Measurements from ENCODE around the gene ESD.

The ESD gene

GRCh38 chr13:46796515-46797474, at the start of gene ESD (continued):
- TF ChIP-seq KLF10 (tag by site-specific recombination; IDR thresholded peaks at IDR 0.05) (no peak; the same call in 1 of the 2 replicates), ZNF561 (tag by site-specific recombination; IDR thresholded peaks at IDR 0.05; ENCODE audit: borderline replicate concordance) (no peak; the same call in 1 of the 2 replicates), ZNF354C (tag by site-specific recombination; IDR thresholded peaks at IDR 0.05; ENCODE audit: borderline replicate concordance, low read depth) (no peak), KLF9 (tag by site-specific recombination; IDR thresholded peaks at IDR 0.05; ENCODE audit: low read depth) (peak; percentile 94), MZF1 (tag by site-specific recombination; IDR thresholded peaks at IDR 0.05; ENCODE audit: borderline replicate concordance) (0 out of 2 replicates have a peak, but pooled peaks have one; percentile 11), ZSCAN23 (tag by site-specific recombination; IDR thresholded peaks at IDR 0.05) (no peak), ZNF701 (tag by site-specific recombination; IDR thresholded peaks at IDR 0.05) (no peak), ZNF776 (tag by site-specific recombination; IDR thresholded peaks at IDR 0.05; ENCODE audit: borderline replicate concordance) (no peak), ZNF707 (tag by site-specific recombination; IDR thresholded peaks at IDR 0.05) (no peak), ZNF16 (tag by site-specific recombination; IDR thresholded peaks at IDR 0.05; ENCODE audit: low read depth) (no peak), ZNF560 (tag by site-specific recombination; IDR thresholded peaks at IDR 0.05; ENCODE audit: borderline replicate concordance) (no peak), ZNF48 (tag by site-specific recombination; IDR thresholded peaks at IDR 0.05) (no peak), ZNF112 (tag by site-specific recombination; IDR thresholded peaks at IDR 0.05) (no peak), ZNF121 (tag by site-specific recombination; IDR thresholded peaks at IDR 0.05) (no peak), ZNF621 (tag by site-specific recombination; IDR thresholded peaks at IDR 0.05) (no peak), ZNF629 (tag by site-specific recombination; IDR thresholded peaks at IDR 0.05) (no peak; the same call in 1 of the 2 replicates), ZNF19 (tag by site-specific recombination; IDR thresholded peaks at IDR 0.05; ENCODE audit: low read depth) (no peak), ZIC2 (tag by site-specific recombination; IDR thresholded peaks at IDR 0.05) (no peak), PRDM4 (tag by site-specific recombination; IDR thresholded peaks at IDR 0.05) (no peak; the same call in none of the 2 replicates), ZNF311 (tag by site-specific recombination; IDR thresholded peaks at IDR 0.05; ENCODE audit: borderline replicate concordance) (no peak), KLF1 (tag by site-specific recombination; IDR thresholded peaks at IDR 0.05) (0 out of 2 replicates have a peak, but pooled peaks have one; percentile 40), ZNF792 (tag by site-specific recombination; IDR thresholded peaks at IDR 0.05) (no peak), ZNF585B (tag by site-specific recombination; IDR thresholded peaks at IDR 0.05) (no peak), ZNF23 (tag by site-specific recombination; IDR thresholded peaks at IDR 0.05; ENCODE audit: borderline replicate concordance) (no peak), ZNF654 (tag by site-specific recombination; IDR thresholded peaks at IDR 0.05; ENCODE audit: low read depth) (no peak), ZNF239 (tag by site-specific recombination; IDR thresholded peaks at IDR 0.05) (no peak), ZNF548 (tag by site-specific recombination; IDR thresholded peaks at IDR 0.05) (no peak)
- TF ChIP-seq, protein P1, sequence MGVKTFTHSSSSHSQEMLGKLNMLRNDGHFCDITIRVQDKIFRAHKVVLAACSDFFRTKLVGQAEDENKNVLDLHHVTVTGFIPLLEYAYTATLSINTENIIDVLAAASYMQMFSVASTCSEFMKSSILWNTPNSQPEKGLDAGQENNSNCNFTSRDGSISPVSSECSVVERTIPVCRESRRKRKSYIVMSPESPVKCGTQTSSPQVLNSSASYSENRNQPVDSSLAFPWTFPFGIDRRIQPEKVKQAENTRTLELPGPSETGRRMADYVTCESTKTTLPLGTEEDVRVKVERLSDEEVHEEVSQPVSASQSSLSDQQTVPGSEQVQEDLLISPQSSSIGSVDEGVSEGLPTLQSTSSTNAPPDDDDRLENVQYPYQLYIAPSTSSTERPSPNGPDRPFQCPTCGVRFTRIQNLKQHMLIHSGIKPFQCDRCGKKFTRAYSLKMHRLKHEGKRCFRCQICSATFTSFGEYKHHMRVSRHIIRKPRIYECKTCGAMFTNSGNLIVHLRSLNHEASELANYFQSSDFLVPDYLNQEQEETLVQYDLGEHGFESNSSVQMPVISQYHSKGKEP (tag by site-specific recombination; IDR thresholded peaks at IDR 0.05): no peak
- TF ChIP-seq, protein P2, sequence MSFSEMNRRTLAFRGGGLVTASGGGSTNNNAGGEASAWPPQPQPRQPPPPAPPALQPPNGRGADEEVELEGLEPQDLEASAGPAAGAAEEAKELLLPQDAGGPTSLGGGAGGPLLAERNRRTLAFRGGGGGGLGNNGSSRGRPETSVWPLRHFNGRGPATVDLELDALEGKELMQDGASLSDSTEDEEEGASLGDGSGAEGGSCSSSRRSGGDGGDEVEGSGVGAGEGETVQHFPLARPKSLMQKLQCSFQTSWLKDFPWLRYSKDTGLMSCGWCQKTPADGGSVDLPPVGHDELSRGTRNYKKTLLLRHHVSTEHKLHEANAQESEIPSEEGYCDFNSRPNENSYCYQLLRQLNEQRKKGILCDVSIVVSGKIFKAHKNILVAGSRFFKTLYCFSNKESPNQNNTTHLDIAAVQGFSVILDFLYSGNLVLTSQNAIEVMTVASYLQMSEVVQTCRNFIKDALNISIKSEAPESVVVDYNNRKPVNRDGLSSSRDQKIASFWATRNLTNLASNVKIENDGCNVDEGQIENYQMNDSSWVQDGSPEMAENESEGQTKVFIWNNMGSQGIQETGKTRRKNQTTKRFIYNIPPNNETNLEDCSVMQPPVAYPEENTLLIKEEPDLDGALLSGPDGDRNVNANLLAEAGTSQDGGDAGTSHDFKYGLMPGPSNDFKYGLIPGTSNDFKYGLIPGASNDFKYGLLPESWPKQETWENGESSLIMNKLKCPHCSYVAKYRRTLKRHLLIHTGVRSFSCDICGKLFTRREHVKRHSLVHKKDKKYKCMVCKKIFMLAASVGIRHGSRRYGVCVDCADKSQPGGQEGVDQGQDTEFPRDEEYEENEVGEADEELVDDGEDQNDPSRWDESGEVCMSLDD (tag by site-specific recombination; IDR thresholded peaks at IDR 0.05): peak; percentile 46; the same call in 1 of the 2 replicates
- TF ChIP-seq, protein P3, sequence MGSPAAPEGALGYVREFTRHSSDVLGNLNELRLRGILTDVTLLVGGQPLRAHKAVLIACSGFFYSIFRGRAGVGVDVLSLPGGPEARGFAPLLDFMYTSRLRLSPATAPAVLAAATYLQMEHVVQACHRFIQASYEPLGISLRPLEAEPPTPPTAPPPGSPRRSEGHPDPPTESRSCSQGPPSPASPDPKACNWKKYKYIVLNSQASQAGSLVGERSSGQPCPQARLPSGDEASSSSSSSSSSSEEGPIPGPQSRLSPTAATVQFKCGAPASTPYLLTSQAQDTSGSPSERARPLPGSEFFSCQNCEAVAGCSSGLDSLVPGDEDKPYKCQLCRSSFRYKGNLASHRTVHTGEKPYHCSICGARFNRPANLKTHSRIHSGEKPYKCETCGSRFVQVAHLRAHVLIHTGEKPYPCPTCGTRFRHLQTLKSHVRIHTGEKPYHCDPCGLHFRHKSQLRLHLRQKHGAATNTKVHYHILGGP (tag by site-specific recombination; IDR thresholded peaks at IDR 0.05): no peak
- TF ChIP-seq, protein P4, sequence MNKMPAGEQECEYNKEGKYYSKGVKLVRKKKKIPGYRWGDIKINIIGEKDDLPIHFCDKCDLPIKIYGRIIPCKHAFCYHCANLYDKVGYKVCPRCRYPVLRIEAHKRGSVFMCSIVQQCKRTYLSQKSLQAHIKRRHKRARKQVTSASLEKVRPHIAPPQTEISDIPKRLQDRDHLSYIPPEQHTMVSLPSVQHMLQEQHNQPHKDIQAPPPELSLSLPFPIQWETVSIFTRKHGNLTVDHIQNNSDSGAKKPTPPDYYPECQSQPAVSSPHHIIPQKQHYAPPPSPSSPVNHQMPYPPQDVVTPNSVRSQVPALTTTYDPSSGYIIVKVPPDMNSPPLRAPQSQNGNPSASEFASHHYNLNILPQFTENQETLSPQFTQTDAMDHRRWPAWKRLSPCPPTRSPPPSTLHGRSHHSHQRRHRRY (tag by site-specific recombination; IDR thresholded peaks at IDR 0.05): no peak

Data from HEK293 (cell line).